NCI-H1417 (cell line): Measurements from ENCODE around the gene PASD1.
"Not testable (repeated sequence)": the region's sequence is repeated elsewhere in the genome, so short reads cannot be mapped to it uniquely, and the experiment has no call there.

Experiments
- DNase-seq, 3 experiments: peaks; one replicate each; lab custom pipeline; 2025; lab: John Stamatoyannopoulos, UW

The PASD1 gene

DNA sequence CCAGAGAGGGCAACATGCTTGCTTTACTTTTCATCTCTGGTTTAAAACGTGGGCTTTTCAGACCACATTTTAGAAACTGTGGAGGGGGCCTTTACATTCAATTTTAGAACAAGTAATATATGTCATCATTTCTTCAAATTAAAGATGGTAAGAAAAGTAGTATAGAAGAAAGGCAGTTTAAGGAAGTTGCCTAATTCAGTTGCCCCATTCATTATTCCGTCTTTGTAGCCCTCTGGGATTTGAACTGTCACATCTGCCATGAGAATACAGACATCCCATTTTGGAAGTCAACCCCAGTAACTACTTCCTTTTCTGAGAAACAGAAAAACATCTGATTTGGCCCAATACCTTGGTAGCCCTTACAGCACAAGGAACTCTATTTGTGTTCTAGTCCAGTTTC, 61.2 kb downstream of the PASD1 start:
- DNase-seq: no peak

DNA sequence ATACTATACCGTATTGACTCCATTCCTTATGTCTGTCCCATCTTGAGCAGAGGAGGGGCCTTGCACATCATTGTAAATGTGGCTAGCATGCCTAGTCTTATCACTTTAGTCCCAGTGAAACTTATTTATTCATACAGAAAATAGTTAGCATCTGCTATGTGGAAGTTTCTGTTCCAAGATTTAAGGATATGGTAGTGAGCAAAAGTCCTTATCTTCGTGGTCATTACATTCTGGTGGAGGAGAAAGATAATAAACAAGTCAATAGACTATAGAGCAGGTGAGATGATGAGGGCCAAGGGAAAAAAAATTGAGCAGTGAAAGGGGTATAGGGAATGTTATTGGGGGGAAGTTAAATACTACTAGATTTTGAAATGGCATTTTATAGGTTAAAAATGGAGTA, 68.3 kb downstream of the PASD1 start:
- no peak for DNase-seq

DNA sequence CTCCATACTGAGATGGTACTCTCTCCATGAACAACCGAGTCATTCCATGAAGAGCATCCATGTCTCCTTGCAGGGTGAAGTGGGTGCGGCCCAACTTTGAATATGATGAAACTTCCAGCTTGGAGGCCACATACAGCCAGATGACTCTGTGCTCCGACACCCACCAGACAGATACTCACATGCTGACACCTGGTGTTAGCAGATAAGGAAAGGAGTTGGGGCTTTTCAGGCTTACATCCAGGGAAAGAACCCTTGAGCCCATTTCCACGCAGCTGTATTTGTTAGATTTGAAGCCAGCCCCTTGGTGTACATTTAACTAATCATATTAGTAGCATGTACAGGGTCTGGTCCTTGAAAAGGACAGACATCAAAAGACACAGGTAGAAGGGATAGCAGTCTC, 69.7 kb downstream of the PASD1 start:
- DNase-seq: no peak

DNA sequence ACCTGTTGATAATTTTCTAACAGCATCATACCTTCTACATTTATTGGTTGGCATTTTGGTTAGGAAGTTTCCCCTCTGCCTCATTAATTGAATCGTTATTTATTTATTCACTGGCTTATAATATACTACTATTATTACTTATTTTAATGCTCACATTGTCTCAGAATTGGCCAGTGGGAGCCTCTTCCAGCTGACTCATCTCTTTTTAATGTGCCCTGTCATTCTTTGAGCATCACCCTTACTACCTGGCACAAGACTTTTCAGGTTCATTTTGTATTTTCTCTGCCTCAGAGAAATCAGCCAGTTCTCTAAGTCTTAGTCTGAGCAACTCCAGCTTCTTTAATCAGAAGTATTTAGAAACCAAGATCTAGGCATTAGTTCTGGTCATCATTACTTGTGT, 71.5 kb downstream of the PASD1 start:
- no peak for DNase-seq

DNA sequence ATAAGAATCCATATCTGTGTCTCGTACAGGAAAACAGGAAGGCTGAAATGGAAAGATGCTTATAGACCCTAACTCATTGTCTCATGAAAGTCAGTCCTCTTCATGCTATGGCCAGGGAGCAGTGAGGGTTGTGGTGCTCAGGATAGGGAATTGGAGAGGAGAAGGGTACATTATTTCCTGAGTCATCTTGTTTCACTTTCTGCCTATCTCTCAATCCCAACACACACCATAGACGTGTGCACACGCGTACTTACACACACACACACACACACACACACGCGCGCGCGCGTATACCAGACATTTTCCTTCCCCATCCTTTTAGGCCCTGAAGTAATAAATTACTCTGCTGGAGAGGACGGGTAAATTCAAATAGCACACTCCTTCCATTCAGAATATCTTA, 78.1 kb downstream of the PASD1 start:
- no peak for DNase-seq

DNA sequence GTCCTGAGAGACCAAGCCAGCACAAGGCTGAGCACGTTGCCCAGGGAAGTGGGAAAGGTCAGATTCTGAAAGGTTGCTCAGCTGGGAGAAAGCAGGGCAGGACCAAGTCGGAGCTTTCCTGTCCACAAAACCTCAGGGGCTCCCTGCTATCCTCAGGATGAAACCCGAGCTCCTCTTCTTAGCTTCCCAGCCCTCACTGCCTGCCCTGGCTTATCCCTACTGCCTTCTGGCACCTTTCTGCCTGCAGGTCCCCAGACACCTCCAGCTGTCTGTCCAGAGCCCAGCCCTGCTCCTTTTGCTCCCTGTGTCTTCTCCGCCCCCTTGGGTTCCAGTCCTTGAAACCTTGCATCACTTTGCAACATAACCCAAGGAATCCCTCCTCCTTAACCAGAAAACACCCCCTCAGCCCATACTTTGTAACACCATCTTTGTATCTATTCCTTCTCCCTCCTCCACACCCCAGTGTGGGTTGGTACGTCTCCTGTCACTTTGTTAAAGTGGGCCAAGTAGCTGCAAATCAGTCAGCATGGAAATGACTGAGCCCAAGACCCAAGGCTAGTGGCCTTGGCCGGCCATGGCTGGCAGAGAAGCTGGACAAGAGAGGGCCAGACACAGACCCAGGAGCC, 111.8 kb downstream of the PASD1 start:
- no peak for DNase-seq

DNA sequence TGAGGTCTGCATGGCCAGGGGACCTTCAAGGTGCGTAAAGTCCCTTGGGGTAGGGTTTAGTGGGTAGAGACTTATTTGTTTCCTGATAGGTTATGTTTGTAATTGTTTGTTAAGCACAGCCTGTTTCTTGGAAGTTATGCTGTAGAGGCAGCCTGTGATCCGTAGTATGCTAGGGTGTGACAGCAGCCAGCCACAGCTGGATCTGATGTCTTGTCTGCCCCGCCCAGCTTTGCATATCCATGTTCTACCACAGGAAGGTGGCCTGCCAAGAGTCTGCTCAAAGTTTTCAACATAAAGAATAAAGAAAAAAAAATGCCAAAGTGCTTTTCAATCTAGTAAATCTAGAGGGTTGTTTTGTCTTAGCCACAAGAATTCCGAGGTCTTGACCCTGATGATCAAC, 112.7 kb downstream of the PASD1 start:
- no peak for DNase-seq

DNA sequence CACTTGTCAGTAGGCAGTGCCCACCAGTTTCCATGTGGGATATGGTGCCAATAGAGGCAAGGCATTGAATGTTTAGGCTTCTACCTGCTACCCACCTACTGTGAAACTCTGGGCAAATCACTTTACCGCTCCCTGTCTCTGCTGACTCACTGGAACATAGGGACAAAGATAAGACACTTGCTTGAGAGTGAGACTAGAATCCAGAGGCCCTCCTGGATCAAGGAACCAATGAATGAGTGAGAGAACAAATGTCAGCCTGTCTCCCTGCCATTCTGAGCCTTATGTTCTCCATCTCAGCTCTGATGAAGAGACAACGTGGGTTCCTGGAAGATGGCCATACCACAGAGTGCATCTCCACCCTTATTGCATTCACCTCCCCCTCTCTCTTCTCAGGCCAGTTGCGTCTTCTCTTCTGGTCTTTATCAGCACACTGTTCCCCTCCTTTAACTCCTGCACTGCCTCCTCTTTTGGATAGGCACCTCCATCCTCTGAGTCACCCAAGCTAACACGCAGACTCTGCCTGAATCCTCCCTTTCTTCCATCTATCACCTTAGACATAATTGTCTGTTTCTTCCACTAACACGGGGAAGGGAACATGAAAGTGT, 116.4 kb downstream of the PASD1 start:
- DNase-seq: no peak

DNA sequence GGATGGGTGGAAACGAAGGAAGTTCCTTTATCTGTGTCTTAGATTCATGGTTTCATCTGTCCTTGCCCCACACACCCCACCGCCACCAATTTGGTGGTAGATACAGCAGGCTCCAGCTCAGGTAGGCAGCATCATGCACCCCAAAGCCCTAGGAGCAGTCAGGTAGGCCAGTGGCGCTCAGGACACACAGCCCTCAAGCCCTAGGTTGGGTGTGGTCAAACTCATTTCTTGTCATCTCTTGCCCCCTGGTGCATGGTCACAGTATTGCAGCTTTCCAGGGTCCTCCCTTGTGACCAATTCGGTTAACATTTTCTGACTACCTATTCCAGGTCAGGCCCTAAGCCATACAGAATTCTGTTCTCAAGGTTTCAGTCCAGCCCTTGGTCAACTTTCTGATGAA, 117.3 kb downstream of the PASD1 start:
- peak; percentile 26 to 67 (median 56) for DNase-seq

DNA sequence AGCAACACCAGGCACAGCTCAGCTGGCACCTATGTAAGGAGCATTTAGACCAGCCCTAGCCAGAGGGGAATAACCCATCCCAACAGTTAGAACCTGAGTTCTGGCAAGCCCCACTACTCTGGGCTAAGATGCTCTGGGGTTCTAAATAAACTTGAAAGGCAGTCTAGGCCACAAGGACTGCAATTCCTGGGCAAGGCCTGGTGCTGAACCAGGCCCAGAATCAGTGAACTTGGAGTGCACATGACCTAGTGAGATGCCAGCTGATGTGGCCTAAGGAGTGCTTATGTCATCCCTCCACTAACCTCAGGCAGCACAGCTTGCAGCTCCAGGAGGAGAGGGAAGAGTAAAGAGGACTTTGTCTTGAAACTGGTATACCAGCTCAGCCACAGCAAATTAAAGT, 124.2 kb downstream of the PASD1 start:
- no peak for DNase-seq

DNA sequence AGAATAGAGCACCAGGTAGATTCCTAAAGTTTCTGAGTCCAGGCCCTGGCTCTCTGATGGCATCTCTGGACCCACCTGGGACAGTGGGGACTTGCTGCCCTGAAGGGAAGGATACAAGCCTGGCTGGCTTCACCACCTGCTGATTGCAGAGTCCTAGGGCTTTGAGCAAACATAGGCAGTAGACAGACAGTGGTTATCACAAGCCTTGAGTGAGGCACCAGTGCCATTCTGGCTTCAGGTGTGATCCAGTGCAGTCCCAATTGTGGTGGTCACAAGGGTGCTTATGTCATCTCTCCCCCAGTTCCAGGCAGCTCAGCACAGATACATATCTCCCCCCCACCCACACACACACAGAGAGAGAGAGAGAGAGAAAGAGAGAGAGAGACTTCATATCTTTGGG, 125.2 kb downstream of the PASD1 start:
- no peak for DNase-seq

DNA sequence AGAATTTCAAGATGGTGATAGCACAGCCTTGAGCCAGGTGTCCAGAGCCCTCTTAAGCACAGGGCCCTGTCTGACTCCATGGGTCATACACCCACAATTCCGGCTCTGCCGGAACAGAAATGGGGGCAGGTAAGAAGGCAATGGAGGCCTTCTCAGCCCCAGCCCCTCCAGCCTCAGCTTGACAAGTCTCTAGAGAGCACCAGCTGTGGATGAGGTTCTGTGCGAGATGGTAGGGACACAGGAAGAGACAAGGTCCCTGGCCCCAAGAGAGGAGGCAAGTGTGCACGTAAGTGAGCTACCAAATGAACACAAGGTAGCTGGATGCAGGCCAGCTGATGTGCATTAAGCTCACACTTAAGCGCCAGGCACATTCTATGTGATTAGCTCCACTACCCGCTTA, 129.3 kb downstream of the PASD1 start:
- no peak for DNase-seq

DNA sequence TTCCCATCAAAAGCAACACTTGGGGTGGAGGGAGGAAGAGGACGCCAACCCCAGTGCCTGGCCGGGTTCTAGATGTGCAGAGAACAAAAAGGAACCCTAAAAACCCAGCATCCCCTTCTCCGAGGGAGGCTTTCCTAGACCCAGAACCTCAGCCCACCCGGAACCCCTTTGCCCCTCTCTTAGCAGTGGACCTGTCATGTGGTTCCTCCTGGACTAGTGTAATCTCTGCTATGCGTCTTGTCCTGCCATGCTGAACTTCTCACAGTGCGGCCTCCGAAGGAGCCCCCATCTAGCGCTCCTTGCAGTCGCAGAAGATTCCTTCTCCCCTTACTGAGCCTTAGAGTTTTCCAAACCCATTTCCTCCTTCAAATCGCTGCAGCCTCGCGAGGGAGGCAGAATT, 130.6 kb downstream of the PASD1 start:
- DNase-seq: no peak

DNA sequence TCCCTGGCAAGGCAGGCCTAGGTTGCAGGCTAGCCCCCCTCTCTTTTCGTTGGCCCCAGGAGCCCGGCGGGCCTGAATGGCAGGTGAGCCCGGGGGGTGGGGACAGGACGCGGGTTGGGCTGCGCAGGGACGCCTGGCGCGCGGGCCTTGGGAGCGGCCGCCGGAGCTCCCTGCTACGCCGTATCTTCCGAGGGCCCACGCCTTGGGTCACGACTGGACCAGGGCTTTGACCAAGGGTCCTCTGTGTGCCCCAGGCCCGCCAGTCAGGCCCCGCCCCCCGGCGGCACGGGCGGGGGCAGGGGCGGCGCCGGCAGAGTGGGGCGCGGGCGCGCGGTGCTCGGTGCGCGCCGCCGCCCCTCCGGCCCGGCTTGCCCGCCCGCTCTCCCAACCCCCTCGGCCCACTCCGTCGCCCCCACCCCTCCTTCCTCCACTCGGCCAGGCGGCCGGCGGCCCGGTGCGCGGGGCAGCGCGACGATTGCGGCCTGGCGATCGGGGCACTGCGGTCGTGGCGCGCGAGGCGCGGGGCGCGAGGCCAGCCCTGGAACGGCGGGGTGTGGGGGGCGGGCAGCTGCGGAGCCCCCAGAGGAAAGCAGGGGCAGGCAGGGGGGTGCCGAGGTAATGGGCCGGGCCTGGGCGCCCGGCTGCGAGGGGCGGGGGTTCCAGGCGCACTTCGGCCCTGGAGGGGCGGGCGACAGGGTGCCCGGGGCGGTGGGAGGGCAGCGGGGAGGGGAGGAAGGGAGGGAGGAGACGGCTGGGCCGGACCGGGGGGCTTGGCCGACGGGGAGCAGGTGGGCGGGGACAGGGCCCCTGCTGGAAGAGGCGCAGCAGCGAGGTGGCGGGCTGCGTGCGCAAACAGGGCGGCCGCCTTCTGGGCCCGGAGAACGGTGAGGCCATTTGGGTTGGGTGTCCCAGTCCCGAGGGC, 131.4 kb downstream of the PASD1 start, which contains the start of gene PRRG3:
TSS of gene PRRG3 (plus strand) at position 798 of the 922 bp plus-strand sequence. CDS start 3,357 bp downstream, outside the sequence.
- DNase-seq: no peak

DNA sequence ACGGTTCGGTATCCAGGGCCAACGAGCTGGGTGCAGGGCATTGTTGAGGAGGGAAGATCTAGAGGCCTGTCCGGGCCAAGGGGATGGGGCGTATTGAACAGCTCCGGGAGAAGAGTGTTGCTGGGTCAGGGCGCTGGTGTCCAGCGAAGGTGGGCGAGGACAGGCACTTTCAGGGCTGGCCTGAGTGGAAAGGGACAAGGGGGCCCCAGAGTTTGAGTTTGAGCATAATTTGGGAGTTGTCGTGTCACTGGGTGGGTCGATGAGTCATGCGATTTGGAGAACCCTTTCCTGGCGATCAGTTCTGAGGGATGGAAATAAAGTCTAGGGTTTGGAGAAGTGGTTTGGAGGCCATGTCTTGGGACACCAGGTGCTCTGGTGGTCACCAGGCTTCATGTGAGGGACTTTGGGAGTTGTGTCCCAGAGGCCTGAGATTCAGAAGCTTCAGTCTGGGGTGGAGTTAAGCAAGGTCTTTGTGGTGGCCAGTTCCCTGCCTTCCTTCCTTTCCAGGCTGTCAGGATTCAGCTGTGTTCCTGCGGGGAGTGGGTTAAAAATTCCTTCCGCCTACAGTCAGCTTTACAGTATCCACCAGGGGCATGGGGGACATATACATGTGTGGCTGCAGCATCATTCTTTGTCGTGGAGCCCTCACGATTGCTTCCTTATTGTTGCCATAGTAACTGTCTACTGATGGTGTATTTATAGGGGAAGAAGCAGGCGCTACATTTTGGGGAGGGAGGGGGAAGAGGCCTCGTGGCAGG, 132.3 kb downstream of the PASD1 start:
- DNase-seq: peak in 1 of 3 experiments; percentile 6

DNA sequence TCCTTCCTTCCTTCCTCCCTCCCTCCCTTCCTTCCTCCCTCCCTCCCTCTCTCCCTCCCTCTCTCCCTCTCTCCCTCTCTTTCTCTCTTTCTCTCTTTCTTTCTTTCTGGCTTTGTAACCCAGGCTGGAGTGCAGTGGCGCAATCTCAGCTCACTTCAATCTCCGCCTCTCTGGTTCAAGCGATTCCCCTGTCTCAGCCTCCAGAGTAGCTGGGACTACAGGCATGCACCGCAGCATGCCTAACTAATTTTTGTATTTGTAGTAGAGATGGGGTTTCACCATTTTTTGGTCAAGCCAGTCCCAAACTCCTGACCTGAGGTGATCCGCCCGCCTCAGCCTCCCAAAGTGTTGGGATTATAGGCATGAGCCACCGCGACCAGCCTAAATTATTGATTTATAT, 133.6 kb downstream of the PASD1 start:
- DNase-seq: not testable (repeated sequence)

DNA sequence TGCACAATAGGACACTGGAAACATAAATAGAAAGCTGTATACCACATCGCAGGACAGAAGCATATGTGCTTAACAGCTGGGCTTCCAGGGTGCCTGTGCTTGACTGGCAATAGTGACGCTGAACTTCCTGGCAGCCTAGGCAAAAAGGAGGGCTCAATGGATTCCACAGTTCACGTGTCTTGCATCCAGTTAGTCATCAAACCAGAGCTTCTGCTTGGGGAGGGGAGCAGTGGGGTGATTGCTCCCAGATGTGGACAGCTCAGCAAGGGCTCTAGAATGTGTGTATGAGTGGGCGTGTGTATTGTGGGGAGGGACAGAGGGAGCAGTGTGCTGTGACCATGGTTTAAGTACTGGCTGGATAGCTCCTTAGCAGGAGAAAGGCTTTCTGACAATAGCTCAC, 134.0 kb downstream of the PASD1 start:
- DNase-seq: no peak

DNA sequence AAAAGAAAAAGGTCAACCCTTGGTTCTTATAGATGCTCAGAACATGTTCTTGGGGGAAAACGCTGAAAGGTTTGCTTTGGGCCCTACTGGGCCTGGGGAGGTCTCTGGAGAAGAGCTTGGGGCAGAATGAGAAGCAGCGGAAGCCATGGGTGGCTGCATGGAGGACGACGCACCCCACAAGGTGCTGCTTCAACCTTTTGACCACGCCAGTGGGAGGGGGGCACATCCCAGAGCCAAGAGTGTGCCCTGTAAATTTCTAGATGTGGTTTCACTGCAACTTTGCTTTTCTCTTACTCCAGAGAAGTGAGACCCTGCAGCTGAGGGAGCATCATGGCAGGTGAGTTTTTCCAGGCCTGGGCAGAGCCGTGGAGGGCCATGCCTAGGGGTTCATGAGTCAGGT, 135.0 kb downstream of the PASD1 start:
- DNase-seq: no peak

DNA sequence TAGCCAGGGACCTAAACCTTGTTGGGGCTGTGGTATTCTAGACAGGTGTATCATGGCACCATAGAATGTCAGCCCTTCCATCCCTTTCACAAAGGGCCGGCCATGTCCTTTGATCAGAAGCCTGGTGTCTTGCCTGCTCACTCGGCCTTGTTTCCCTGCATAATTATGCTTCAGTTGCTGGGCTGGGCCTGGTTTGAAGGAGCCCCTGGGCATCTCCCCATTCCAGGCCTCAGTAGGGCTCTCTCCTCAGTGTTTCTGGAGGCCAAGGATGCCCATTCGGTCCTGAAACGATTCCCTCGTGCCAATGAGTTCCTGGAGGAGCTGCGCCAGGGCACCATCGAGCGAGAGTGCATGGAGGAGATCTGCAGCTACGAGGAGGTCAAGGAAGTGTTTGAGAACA, 136.3 kb downstream of the PASD1 start:
- DNase-seq: no peak

DNA sequence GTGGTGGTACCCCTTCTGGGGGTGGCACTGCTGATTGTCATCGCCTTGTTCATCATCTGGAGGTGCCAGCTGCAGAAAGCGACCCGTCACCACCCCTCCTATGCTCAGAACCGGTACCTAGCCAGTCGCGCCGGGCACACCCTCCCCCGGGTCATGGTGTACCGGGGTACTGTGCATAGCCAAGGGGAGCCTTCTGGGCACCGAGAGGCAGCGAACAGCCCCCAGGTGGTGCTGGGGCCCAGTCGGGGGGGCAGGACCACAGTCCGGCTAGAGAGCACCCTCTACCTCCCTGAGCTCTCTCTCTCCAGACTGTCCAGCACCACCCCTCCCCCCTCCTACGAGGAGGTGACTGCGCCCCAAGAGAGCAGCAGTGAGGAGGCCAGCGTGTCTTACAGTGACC, 137.1 kb downstream of the PASD1 start:
- no peak for DNase-seq

DNA sequence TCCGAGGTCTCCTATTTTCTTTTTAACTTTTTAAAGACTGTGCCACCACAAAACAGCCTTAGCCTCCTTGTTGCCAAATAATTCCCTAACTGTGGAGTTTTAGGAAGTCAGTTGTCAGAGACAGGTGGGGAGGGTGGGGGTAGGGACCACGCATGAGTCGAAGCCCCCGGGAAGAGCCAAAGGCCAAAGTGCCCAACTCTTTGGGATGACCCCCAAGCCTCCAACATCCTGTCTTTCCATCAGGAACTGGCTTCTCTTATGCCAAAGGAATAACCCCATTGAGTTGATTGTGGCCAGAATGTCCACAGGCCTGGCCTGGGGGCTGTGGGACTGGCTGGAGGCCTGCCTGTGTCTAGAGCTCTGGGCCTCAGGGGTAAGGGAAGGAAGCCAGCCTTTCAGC, 137.6 kb downstream of the PASD1 start:
- no peak for DNase-seq

DNA sequence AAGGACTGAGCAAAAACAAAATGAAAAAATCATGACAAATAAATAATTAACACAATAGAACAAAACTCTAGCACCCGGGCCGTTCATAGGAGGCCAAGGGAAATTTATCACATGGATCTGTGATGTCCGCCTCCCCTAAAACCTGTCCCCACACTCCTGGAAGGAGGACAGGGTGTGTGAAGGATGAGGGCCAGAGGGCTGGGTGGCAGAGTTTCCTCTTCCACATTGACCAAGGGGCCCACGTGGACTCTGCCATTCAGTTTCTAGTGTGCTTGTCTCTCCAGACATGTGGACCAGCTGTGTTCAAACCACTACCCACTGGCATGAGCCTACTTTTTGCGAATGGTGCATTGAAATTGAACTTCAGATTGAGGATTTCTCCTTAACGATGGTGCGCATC, 138.1 kb downstream of the PASD1 start:
- no peak for DNase-seq
